K562 (cell line): ENCODE results near the gene APOL3. TPM values are rescaled to one million over a fixed set of nuclear protein-coding genes. Genes with fewer than 3 reads are reported as not detected.

ENCODE experiments used
- ARID1B ChIP-seq: fragments of 450-650 bp; IDR thresholded peaks from 2 replicates; pipeline ENCODE4 v1.6.1; 2016; ENCODE audit warnings: antibody characterized with exemption, mild to moderate bottlenecking, inconsistent platforms
- FUS ChIP-seq: fragments of 200-400 bp; formaldehyde crosslinking; optimal IDR thresholded peaks from 2 replicates; pipeline ENCODE3; 2017; ENCODE audit warnings: low read depth, low read length
- GTF2A2 ChIP-seq: IDR thresholded peaks from 2 replicates; pipeline ENCODE4 v1.6.1; 2016; ENCODE audit warnings: mild to moderate bottlenecking, missing genetic modification characterization, missing compliant biosample characterization
- HIVEP1 ChIP-seq: fragments of 250-450 bp; sonication (Bioruptor Pico); IDR thresholded peaks from 2 replicates; pipeline ENCODE4 v1.4.0; 2020; ENCODE audit warnings: mild to moderate bottlenecking
- HNRNPH1 ChIP-seq: fragments of 200-400 bp; formaldehyde crosslinking; optimal IDR thresholded peaks from 2 replicates; pipeline ENCODE3; 2017; ENCODE audit warnings: low read depth, mild to moderate bottlenecking, low read length, moderate library complexity
- HNRNPL ChIP-seq: fragments of 200-400 bp; formaldehyde crosslinking; IDR thresholded peaks from 2 replicates; pipeline ENCODE4 v1.6.1; 2017; ENCODE audit warnings: low read depth, mild to moderate bottlenecking, low read length
- HOXB6 ChIP-seq: fragments of 250-450 bp; sonication (Bioruptor Pico); IDR thresholded peaks from 2 replicates; pipeline ENCODE4 v1.5.1; 2022; ENCODE audit warnings: mild to moderate bottlenecking, borderline replicate concordance
- KHSRP ChIP-seq: fragments of 450-650 bp; IDR thresholded peaks from 2 replicates; pipeline ENCODE4 v1.6.1; 2017
- MCM7 ChIP-seq, 2 experiments: fragments of 450-650 bp; IDR thresholded peaks; 2 replicates each; pipeline ENCODE4 v1.6.1; 2016 to 2018
- NBN ChIP-seq: fragments of 450-650 bp; IDR thresholded peaks from 2 replicates; pipeline ENCODE4 v1.6.1; 2016; ENCODE audit warnings: low read depth, mild to moderate bottlenecking
- NFRKB ChIP-seq: fragments of 450-650 bp; IDR thresholded peaks from 2 replicates; pipeline ENCODE4 v1.6.1; 2016; ENCODE audit warnings: low read depth
- NRF1 ChIP-seq, 2 experiments: fragments of 450-650 bp; IDR thresholded peaks in 1 of 2; conservative IDR thresholded peaks in 1 of 2; 2 replicates each; pipeline ENCODE4 v1.6.1; 2014; ENCODE audit warnings: mild to moderate bottlenecking in 2 of 2
- PTTG1 ChIP-seq: fragments of 450-650 bp; IDR thresholded peaks from 2 replicates; pipeline ENCODE4 v1.6.1; 2016; ENCODE audit warnings: low read depth, mild to moderate bottlenecking, missing genetic modification characterization, missing compliant biosample characterization
- SMARCA4 ChIP-seq: fragments of 450-650 bp; IDR thresholded peaks from 2 replicates; pipeline ENCODE4 v1.6.1; 2016
- STAT5A ChIP-seq: IDR thresholded peaks from 2 replicates; pipeline ENCODE4 v1.6.1; 2012; ENCODE audit warnings: low read length, inconsistent platforms, borderline replicate concordance
- TRIM28 ChIP-seq: fragments of 450-650 bp; IDR thresholded peaks from 2 replicates; pipeline ENCODE4 v1.6.1; 2017
- XRCC3 ChIP-seq: fragments of 450-650 bp; IDR thresholded peaks from 2 replicates; pipeline ENCODE4 v1.6.1; 2017; ENCODE audit warnings: mild to moderate bottlenecking, moderate library complexity
- ZC3H8 ChIP-seq: fragments of 450-650 bp; IDR thresholded peaks from 2 replicates; pipeline ENCODE4 v1.6.1; 2017
- ZFP1 ChIP-seq: fragments of 450-650 bp; formaldehyde crosslinking; IDR thresholded peaks from 2 replicates; pipeline ENCODE4 v1.4.0; 2020; ENCODE audit warnings: mild to moderate bottlenecking, mixed read lengths
- ZFP30 ChIP-seq: fragments of 250-450 bp; sonication (Bioruptor Pico); IDR thresholded peaks from 2 replicates; pipeline ENCODE4 v1.8.0; 2022; ENCODE audit warnings: moderate library complexity, mild to moderate bottlenecking, inconsistent platforms, borderline replicate concordance
- ZNF143 ChIP-seq: sonication (generic); formaldehyde crosslinking; IDR thresholded peaks from 2 replicates; pipeline ENCODE4 v1.9.0; 2022; ENCODE audit warnings: mild to moderate bottlenecking, missing genetic modification reagents
- ZNF3 ChIP-seq: fragments of 250-450 bp; sonication (Bioruptor Pico); IDR thresholded peaks from 2 replicates; pipeline ENCODE4 v1.5.0; 2021; ENCODE audit warnings: mild to moderate bottlenecking, moderate library complexity
- ZNF324 ChIP-seq: fragments of 250-450 bp; sonication (Bioruptor Pico); IDR thresholded peaks from 2 replicates; pipeline ENCODE4 v1.4.0; 2020; ENCODE audit warnings: mild to moderate bottlenecking
- polyA plus RNA-seq, 8 experiments: library from polyadenylated mRNA; depleted of rRNA in 4 of 8; stranded (reverse) in 5 of 8; unstranded in 3 of 8; fragments of >200 nt; fragmentation: Nextera tagmentation in 2 of 8; fragmentation: Illumina TruSeq in 1 of 8; extraction: Ambion mirVana in 2 of 8; extraction: Trizol in 1 of 8; gene quantifications; 2 replicates each; pipeline versions ENCODE4 v1.2.1 to v1.2.3, GENCODE V29; 2011 to 2014; ENCODE audit warnings: inconsistent platforms in 1 of 8, missing spikeins in 1 of 8
- total RNA-seq, 7 experiments: library from RNA; depleted of rRNA in 6 of 7; stranded (reverse); fragments of >200 nt in 6 of 7; fragmentation: Illumina TruSeq in 2 of 7; extraction: Trizol in 2 of 7; gene quantifications; 2 replicates each; pipeline versions ENCODE4 v1.2.1 to v1.2.3, GENCODE V29; 2011 to 2021; ENCODE audit warnings: low replicate concordance in 1 of 7
- TF ChIP-seq, protein P1 (sequence below): IDR thresholded peaks from 3 replicates; pipeline ENCODE4 v1.6.1; 2011; ENCODE audit warnings: borderline replicate concordance, mild to moderate bottlenecking, moderate library complexity; ENCODE audit not compliant: insufficient read length; ENCODE audit errors: extremely low read depth
- TF ChIP-seq, protein P2 (sequence below): fragments of 250-450 bp; sonication (Bioruptor Pico); IDR thresholded peaks from 2 replicates; pipeline ENCODE4 v1.5.0; 2021; ENCODE audit warnings: mild to moderate bottlenecking, borderline replicate concordance

APOL3 gene
- total and polyA plus RNA-seq, 9 of the 15 experiments (the other 6 are each of a cell fraction or from before 2014, with no cell fraction given) = 0.25 to 1.1 (median 0.56) TPM; not detected in 1

DNA sequence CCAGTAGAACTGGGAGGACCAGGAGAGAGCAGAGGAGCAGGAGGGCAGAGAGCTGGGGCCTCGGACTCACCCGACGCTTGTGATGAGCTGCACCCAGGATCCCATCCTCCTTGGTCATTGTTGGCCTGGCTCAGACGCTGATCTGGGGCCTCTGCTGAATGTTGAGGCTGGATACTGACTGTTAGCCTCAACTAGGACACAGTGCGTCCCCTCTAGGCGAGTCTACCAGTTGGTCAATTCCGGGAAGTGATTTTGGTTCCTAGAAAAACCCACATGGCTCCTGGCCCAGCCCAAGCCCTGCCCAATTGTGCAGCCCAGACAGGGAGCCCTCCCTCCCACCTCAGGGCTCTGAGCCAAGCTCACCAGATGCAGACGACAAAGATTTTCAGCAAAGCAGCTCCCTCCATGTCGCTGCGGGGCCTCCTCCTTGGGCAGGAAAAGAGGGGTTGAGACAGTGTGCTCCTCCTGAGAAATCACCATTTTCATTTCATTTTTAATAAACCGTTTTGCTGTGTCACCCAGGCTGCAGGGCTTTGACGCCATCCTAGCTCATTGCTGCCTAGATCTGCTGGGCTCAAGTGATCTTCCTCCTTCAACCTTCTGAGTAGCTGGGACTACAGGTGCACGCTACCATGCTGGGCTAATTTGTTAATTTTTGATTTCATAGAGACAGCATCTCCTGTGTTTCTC lies 41.2 kb upstream of the APOL3 start, which contains the start of gene APOL4 (continued):
- TF ChIP-seq NFRKB (0 out of 2 replicates have a peak, but pooled peaks have one; percentile 47), HOXB6 (no peak), SMARCA4 (no peak; the same call in 1 of the 2 replicates), HIVEP1 (no peak), ZC3H8 (no peak), STAT5A (peak; percentile 90), MCM7 (IDR thresholded peaks at IDR 0.05) (no peak), ZNF3 (CRISPR knock-in tag) (no peak), NBN (0 out of 2 replicates have a peak, but pooled peaks have one; percentile 54), ZNF324 (CRISPR knock-in tag) (no peak), FUS (no peak), HNRNPL (no peak), HNRNPH1 (no peak), KHSRP (no peak), XRCC3 (no peak), PTTG1 (no peak), ZFP30 (CRISPR knock-in tag) (no peak), NRF1 (conservative IDR thresholded peaks at IDR 0.05 in 1 of 2, IDR thresholded peaks at IDR 0.05 in 1 of 2) (no peak), ZFP1 (CRISPR knock-in tag) (no peak), TRIM28 (no peak), GTF2A2 (tag) (no peak), ARID1B (peak; percentile 68), ZNF143 (CRISPR knock-in tag) (no peak)
- TF ChIP-seq, protein P1, sequence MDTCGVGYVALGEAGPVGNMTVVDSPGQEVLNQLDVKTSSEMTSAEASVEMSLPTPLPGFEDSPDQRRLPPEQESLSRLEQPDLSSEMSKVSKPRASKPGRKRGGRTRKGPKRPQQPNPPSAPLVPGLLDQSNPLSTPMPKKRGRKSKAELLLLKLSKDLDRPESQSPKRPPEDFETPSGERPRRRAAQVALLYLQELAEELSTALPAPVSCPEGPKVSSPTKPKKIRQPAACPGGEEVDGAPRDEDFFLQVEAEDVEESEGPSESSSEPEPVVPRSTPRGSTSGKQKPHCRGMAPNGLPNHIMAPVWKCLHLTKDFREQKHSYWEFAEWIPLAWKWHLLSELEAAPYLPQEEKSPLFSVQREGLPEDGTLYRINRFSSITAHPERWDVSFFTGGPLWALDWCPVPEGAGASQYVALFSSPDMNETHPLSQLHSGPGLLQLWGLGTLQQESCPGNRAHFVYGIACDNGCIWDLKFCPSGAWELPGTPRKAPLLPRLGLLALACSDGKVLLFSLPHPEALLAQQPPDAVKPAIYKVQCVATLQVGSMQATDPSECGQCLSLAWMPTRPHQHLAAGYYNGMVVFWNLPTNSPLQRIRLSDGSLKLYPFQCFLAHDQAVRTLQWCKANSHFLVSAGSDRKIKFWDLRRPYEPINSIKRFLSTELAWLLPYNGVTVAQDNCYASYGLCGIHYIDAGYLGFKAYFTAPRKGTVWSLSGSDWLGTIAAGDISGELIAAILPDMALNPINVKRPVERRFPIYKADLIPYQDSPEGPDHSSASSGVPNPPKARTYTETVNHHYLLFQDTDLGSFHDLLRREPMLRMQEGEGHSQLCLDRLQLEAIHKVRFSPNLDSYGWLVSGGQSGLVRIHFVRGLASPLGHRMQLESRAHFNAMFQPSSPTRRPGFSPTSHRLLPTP = no peak
- TF ChIP-seq, protein P2, sequence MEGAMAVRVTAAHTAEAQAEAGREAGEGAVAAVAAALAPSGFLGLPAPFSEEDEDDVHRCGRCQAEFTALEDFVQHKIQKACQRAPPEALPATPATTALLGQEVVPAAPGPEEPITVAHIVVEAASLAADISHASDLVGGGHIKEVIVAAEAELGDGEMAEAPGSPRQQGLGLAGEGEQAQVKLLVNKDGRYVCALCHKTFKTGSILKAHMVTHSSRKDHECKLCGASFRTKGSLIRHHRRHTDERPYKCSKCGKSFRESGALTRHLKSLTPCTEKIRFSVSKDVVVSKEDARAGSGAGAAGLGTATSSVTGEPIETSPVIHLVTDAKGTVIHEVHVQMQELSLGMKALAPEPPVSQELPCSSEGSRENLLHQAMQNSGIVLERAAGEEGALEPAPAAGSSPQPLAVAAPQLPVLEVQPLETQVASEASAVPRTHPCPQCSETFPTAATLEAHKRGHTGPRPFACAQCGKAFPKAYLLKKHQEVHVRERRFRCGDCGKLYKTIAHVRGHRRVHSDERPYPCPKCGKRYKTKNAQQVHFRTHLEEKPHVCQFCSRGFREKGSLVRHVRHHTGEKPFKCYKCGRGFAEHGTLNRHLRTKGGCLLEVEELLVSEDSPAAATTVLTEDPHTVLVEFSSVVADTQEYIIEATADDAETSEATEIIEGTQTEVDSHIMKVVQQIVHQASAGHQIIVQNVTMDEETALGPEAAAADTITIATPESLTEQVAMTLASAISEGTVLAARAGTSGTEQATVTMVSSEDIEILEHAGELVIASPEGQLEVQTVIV = no peak
